Heart left ventricle (tissue), 13 donors: ENCODE measurements around the gene TMEM242.

Experiments used
- POLR2A ChIP-seq, 2 donors: fragments of 450-650 bp; IDR thresholded peaks; one replicate each; pipeline ENCODE4 v1.6.1; 2017; ENCODE audit warnings: antibody characterized with exemption in 2 of 2, mild to moderate bottlenecking in 2 of 2, moderate library complexity in 2 of 2
- TF ChIP-seq, protein P1 (sequence below), 12 donors: fragments of 200-600 bp; sonication (generic) in 4 of 12; IDR thresholded peaks; one replicate each; pipeline versions ENCODE4 v1.5.0 to v1.8.0; 2018 to 2022; ENCODE audit warnings: antibody characterized with exemption in 12 of 12, mild to moderate bottlenecking in 5 of 12
- donor health status: ischemic (EF 13 %, LVEDD 7.1; RV severe dilation, severe dysfunction).
- donor health status: DM: no; HTN: yes; CAD: no.
- donor health status: DM: no; HTN: no; CAD: no.
- donor health status: ischemic (EF 25% LVEDD 6.9; RV normal size, moderate dysfunction).
- donor health status: ischemic (EF 25% LVEDD 5.7; RV mildly dilated, moderate dysfunction).
- donor health status: ischemic (EF 35%, LVEDD 5.7; RV mildly dilated, moderate dysfunction).
- donor health status: nonischemic (EF 11% LVEDD 7.7; RV severe dilation, severe dysfunction).
- donor health status: DM: yes; HTN: yes; CAD: no.
- donor health status: PGD.
- donor health status: ischemic (EF 29% LVEDD 5.4; RV normal size, mild dysfunction).
- donor health status: nonischemic (EF 23%, LVEDD 6.1; RV moderate dilation, normal function).

GRCh38 chr6:157280157-157280556 is 43.2 kb downstream of the TMEM242 start:
- TF ChIP-seq, protein P1, sequence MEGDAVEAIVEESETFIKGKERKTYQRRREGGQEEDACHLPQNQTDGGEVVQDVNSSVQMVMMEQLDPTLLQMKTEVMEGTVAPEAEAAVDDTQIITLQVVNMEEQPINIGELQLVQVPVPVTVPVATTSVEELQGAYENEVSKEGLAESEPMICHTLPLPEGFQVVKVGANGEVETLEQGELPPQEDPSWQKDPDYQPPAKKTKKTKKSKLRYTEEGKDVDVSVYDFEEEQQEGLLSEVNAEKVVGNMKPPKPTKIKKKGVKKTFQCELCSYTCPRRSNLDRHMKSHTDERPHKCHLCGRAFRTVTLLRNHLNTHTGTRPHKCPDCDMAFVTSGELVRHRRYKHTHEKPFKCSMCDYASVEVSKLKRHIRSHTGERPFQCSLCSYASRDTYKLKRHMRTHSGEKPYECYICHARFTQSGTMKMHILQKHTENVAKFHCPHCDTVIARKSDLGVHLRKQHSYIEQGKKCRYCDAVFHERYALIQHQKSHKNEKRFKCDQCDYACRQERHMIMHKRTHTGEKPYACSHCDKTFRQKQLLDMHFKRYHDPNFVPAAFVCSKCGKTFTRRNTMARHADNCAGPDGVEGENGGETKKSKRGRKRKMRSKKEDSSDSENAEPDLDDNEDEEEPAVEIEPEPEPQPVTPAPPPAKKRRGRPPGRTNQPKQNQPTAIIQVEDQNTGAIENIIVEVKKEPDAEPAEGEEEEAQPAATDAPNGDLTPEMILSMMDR (IDR thresholded peaks at IDR 0.05) = no peak
- TF ChIP-seq POLR2A (IDR thresholded peaks at IDR 0.05) = no peak
